HEK293 (cell line): Measurements from ENCODE around the gene B4GALT6.

ENCODE experiments used
- CTCF ChIP-seq: fragments of 450-650 bp; formaldehyde crosslinking; IDR thresholded peaks from 2 replicates; pipeline ENCODE4 v1.5.1; 2016; ENCODE audit warnings: missing biosample characterization, missing genetic modification characterization
- ZBTB17 ChIP-seq: fragments of 450-650 bp; formaldehyde crosslinking; IDR thresholded peaks from 2 replicates; pipeline ENCODE4 v1.5.1; 2016; ENCODE audit warnings: missing biosample characterization, missing genetic modification characterization
- ZNF121 ChIP-seq: fragments of 450-650 bp; formaldehyde crosslinking; IDR thresholded peaks from 2 replicates; pipeline ENCODE4 v1.5.1; 2016; ENCODE audit warnings: missing biosample characterization, missing genetic modification characterization
- ZNF19 ChIP-seq: fragments of 450-650 bp; formaldehyde crosslinking; IDR thresholded peaks from 2 replicates; pipeline ENCODE4; 2016; ENCODE audit warnings: missing biosample characterization, missing genetic modification characterization, low read depth
- ZNF292 ChIP-seq: fragments of 450-650 bp; formaldehyde crosslinking; IDR thresholded peaks from 2 replicates; pipeline ENCODE4 v1.5.1; 2016; ENCODE audit warnings: low read depth, missing biosample characterization, missing genetic modification characterization, borderline replicate concordance
- ZNF335 ChIP-seq: fragments of 450-650 bp; formaldehyde crosslinking; conservative IDR thresholded peaks from 2 replicates; pipeline ENCODE4 v1.5.1; 2016; ENCODE audit warnings: missing biosample characterization, missing genetic modification characterization
- ZNF776 ChIP-seq: fragments of 450-650 bp; formaldehyde crosslinking; IDR thresholded peaks from 2 replicates; pipeline ENCODE4 v1.5.0; 2017; ENCODE audit warnings: missing biosample characterization, missing genetic modification characterization, borderline replicate concordance
- TF ChIP-seq, protein P1 (sequence below): fragments of 450-650 bp; formaldehyde crosslinking; IDR thresholded peaks from 2 replicates; pipeline ENCODE4 v1.5.1; 2016; ENCODE audit warnings: missing biosample characterization, missing genetic modification characterization
- TF ChIP-seq, protein P2 (sequence below): fragments of 450-650 bp; IDR thresholded peaks from 2 replicates; pipeline ENCODE4 v1.5.1; 2018; ENCODE audit warnings: missing biosample characterization, mild to moderate bottlenecking, missing genetic modification characterization

DNA sequence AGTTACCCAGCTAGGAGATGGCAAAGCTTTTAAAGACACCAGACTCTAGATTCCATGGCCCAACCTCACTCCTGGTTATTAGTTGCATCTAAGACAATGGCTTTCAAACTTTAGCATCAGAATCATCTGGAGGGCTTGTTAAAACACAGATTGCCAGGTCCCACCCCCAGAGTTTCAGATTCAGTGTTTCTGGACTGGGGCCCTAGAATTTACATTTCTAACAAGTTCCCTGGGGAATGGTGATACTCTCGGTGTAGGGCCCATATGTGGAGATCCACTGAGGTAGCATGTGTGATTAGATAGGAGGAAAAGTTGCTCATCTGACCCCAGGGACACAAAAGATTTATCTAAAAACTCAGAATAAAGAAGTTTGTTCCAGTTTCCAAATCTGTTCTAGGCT, 107.2 kb downstream of the B4GALT6 start:
- TF ChIP-seq ZNF292 (tag by site-specific recombination): no peak
- TF ChIP-seq, protein P1, sequence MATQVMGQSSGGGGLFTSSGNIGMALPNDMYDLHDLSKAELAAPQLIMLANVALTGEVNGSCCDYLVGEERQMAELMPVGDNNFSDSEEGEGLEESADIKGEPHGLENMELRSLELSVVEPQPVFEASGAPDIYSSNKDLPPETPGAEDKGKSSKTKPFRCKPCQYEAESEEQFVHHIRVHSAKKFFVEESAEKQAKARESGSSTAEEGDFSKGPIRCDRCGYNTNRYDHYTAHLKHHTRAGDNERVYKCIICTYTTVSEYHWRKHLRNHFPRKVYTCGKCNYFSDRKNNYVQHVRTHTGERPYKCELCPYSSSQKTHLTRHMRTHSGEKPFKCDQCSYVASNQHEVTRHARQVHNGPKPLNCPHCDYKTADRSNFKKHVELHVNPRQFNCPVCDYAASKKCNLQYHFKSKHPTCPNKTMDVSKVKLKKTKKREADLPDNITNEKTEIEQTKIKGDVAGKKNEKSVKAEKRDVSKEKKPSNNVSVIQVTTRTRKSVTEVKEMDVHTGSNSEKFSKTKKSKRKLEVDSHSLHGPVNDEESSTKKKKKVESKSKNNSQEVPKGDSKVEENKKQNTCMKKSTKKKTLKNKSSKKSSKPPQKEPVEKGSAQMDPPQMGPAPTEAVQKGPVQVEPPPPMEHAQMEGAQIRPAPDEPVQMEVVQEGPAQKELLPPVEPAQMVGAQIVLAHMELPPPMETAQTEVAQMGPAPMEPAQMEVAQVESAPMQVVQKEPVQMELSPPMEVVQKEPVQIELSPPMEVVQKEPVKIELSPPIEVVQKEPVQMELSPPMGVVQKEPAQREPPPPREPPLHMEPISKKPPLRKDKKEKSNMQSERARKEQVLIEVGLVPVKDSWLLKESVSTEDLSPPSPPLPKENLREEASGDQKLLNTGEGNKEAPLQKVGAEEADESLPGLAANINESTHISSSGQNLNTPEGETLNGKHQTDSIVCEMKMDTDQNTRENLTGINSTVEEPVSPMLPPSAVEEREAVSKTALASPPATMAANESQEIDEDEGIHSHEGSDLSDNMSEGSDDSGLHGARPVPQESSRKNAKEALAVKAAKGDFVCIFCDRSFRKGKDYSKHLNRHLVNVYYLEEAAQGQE: no peak
- TF ChIP-seq ZBTB17 (tag by site-specific recombination): no peak
- TF ChIP-seq CTCF (tag by site-specific recombination): no peak
- no peak for TF ChIP-seq ZNF121 (tag by site-specific recombination)
- TF ChIP-seq ZNF776 (tag by site-specific recombination): no peak
- TF ChIP-seq, protein P2, sequence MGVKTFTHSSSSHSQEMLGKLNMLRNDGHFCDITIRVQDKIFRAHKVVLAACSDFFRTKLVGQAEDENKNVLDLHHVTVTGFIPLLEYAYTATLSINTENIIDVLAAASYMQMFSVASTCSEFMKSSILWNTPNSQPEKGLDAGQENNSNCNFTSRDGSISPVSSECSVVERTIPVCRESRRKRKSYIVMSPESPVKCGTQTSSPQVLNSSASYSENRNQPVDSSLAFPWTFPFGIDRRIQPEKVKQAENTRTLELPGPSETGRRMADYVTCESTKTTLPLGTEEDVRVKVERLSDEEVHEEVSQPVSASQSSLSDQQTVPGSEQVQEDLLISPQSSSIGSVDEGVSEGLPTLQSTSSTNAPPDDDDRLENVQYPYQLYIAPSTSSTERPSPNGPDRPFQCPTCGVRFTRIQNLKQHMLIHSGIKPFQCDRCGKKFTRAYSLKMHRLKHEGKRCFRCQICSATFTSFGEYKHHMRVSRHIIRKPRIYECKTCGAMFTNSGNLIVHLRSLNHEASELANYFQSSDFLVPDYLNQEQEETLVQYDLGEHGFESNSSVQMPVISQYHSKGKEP (tag by site-specific recombination): no peak
- no peak for TF ChIP-seq ZNF19
- no peak for TF ChIP-seq ZNF335
